Stimulated activated CD4-positive, alpha-beta T cell treated with anti-CD3 and anti-CD28 coated beads, Interleukin-15, amount 100 ng/mL, for 48 hours (primary cell): ENCODE measurements around the gene PDLIM1.

Experiments
- DNase-seq, 2 donors: peaks; one replicate each; pipeline ENCODE4 v3.0.0-alpha.2; 2020; ENCODE audit warnings: low read depth in 2 of 2

The PDLIM1 gene, protein sequence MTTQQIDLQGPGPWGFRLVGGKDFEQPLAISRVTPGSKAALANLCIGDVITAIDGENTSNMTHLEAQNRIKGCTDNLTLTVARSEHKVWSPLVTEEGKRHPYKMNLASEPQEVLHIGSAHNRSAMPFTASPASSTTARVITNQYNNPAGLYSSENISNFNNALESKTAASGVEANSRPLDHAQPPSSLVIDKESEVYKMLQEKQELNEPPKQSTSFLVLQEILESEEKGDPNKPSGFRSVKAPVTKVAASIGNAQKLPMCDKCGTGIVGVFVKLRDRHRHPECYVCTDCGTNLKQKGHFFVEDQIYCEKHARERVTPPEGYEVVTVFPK

DNA sequence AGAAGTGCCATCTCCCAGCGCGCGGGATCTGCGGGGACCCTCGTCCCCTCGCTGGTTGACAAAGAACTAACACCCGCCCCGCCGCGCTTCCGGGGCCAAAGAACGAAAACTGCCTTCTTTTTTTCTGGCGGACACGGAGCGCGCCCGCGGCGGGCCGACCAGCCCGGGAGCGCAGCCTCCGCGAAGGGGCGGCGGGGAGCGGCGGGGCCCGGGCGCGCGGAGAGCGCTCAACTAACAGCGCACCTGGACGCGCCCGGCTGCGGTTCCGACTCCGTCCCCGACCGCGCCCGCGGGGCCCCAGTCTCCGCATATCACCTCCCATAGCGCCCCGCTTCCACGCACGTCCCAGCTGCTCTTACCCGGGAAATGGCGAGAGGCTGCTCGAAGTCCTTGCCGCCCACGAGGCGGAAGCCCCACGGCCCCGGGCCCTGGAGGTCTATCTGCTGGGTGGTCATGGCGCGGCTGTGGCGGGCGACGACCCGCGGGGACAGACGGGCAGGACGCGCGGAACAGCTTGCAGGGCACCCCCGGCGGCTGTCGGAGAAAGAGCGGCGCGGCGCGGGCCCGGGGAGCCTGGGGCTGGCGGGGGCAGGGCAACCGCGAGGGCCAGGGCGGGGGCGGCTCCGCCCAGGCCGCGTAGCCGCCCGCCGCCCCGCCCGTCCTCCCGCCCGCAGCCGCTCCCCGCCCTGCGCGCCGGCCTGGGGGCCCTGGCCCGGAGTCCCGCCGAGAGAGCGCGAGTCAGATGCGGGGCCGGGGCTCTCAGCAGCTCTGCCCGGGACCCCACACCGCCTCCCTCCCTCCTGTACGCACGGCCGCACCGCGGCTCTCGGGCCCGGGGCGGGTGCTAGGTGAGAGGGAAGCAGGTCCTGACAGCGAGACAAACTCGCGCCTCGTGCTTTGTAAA, at the start of gene PDLIM1:
Gene PDLIM1, minus strand, starts transcription at position 543 of the 904 bp plus-strand sequence. Its CDS starts 88 bp downstream, at position 455.
- no peak for DNase-seq

DNA sequence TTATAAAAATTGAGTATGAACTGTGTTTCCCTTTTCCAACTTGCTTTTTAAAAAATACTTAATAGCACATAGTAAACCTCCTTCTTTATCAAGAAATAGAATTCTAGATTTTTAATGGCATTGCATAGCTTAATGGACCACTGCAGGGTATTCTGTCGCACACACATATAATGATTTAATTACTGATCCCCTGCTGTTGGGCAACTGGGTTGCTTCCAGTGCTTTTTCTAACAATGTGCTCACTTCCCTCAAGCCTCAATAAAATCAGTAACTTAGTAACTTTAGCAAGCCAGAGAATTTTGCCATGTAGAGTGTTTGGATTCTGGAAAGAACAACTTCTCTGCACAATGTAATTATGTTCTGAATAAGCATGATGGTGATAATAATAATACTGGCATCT, 49.1 kb upstream of the PDLIM1 start:
- no peak for DNase-seq

DNA sequence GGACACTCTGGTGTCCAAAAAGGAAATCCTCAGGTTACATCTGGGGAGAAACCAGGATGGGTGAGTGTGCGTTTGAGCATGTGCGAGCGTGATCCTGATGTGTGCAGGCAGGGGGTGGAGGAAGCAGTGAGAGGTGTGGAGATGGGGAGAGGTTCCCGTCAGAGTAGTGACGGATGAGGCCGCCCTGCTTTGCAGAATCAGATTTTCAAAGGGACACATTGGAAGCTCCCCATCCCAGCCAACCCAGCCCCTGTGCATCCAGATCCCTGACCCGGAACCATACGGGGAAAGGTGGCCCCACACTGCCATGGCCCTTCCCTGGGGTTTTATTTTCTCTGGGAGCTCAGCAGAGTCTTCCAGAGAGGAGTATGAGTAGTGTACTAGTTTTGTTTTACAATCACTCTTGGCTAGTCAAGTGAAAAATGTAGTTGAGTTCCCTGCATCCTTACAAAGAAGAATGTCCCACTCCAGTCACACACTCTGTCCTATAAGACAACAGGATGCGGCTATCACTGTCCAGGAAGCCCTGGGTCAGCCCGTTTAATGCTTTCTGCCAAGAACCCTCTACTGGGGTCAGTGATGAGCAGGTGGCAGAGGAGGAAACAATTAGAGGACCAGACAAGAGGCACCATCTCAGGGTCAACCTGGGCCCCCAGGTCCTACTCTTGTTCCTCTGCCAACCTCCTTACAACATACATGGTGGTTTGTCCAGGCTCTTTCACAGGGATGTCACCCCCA, 46.8 kb upstream of the PDLIM1 start:
- DNase-seq = no peak

DNA sequence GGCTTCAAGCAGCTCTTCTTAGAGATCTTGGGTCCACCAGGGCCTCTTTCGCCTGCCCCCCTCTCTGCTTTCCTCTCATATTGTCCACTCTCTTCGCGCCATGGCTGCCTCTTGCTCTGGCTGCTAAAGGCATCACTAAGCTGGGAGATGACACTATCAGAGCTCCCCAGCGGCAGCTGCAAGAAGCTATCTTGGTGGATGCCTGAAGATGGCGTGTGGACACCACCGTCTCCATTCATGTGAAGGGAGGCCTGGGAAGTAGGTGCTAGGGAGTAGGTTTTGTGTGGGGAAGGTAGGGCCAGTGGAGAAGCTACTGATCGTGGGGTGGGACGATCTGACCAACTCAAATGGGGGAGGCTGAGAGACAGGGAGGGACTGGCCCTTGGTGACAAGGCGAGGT, 45.9 kb upstream of the PDLIM1 start:
- DNase-seq = no peak

DNA sequence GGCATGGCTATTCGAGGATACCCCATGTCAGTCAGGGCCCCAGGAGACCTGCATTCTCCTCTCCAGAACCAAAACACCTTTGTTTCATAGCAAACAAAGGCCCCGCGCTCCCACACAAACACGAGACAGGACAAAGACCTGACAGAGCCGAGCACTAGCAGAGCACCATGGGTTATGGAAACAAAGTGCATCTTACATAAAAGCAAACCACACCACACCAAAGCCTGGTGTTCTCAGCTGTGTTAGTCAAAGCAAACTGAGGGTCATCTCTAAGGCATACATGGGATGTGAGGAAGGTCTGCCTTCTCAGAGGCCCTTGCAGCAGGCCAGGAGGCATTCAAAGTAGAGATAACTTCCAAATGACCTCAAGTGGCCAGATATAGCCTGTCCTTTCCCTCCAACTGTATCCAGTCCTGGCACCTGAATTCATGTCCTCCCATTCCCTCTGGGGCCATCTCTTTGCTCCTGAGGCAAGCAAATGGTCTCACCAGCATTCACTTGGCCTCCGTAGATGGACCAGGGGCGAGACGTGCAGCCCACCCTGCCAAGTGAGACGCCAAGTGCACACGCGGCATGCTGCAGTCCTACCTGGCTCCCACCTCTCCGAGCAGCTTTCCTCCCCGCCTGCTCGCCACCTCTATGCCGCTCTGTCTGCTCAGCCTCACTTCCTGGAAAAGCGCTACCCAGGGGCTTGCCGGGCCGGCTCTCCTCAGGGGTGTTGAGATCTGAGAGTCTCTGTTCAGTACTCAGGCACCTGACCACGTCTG, 45.3 kb upstream of the PDLIM1 start:
- no peak for DNase-seq

DNA sequence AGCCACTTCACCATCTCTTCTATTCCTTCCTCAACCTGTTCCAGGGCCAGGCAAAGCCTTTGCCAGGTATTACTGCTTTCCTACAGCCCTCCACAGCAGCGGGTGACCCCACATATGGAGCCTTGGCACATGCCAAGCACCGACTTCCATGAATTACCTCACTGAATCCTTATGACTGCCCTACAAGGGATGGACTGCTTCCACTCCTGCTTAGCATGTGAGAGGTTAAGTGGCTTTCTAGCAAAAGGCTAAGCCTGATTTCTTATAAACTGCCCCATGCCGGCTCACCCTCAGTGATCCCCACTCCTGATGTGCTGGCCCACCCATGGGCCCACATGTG, 44.0 kb upstream of the PDLIM1 start:
- DNase-seq = no peak

DNA sequence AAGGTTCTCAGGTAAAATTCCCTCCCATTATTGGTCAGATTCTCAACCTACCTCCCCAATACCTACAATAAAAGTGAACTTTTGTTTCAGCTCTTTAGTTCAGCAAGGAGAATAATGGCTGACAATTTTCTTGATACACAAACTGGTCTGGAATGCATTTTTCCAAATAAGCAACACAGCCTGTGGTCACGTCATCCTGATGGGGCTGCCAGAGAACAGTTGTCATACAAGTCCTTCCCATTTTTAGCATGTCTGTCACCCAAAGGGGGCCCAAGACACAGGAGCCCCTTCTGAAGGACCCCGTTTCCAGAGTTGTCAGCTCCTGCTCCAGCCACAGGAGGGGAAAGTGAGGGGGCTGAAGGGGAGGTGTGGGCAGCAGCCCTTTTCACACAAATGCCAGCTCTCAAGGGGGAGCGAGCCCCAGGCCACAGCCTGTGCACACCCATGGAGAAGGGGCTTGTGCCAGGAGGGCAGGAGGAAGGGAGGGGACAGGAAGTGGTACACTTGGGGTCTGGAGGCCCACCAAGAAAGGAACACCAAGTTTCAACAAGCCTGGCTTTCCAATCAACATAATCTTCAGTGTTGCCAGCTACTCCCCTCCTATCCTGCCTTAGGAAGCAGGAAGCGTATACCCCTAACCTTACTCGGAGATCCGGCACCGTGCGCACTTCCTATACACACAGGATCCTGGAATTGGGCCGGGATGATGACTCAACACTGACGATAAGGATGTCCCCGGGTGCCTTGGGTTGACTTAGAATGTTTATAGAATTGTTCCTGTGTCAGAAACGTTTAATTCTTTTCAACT, 43.4 kb upstream of the PDLIM1 start:
- DNase-seq = no peak

DNA sequence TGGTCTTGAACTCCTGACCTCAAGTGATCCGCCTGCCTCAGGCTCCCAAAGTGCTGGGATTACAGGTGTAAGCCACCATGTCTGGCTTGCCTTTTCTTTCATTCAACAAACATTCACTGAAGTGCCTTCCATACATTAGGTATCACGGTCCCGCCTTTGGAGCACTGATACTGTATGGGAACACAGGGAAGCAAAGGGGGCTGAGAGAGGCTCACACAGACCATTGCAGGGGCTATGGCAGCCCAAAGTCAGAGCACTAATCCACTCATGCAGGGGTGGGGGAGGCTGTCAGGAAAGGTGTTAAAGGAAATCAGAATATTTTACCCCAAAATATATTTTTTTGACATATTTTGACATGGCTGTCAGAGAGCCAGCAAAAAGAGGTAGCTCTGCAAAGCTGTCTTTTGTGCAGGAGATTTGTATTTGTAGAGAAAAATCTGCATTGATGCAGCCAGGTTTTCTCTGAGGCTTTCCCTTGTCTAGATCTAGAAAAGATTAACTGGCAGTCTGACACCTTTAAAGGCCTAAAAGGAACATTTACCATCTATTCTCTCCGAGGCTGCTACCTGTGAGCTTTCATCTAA, 42.0 kb upstream of the PDLIM1 start:
- DNase-seq = no peak

DNA sequence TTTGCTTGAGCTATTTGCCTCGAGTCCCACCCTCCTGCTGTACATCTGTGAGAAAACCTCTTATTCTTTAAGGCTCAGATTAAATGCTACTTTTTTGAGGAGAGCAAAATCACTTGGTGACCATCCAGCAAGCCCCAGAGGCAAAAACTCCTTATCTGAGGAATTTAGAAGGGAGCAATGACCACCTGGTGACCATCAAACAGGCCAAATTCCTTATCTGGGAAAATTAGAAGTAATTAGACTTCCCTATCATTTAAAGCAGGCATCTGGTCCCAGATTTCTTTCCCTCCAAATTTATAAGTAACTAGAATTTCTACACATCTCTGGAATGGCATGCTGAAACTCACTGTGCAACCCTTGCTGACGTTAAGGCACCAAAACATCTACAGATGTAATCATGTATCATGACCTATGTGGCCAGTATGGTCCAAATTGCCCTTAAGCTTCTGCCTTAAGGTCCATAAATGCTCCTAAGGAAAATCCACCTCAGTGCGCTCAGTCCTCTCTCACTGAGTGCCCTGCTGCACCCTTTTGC, 40.9 kb upstream of the PDLIM1 start:
- no peak for DNase-seq

DNA sequence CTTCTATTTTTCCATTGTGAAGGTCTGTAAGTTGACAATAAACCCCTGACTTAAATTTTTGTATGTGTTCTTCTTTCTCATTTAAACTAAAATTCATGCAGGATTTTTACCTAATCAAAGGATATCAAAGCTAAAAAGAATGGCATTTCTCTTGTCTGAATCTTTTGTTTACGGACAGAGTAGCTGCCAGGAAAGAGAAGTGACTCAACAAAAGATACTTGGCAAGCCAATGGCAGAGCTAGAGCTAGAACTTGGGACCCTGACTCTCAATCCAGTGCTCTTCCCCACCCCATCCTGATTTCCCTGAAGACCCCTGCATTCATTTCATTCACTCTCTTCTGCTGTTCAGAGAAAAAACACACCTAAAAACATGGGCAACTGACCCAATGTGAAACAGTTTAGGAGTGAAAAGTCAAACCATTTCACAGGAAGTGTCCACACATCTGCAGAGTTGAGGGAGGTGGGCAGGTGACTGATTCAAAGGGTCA, 40.2 kb upstream of the PDLIM1 start:
- no peak for DNase-seq

DNA sequence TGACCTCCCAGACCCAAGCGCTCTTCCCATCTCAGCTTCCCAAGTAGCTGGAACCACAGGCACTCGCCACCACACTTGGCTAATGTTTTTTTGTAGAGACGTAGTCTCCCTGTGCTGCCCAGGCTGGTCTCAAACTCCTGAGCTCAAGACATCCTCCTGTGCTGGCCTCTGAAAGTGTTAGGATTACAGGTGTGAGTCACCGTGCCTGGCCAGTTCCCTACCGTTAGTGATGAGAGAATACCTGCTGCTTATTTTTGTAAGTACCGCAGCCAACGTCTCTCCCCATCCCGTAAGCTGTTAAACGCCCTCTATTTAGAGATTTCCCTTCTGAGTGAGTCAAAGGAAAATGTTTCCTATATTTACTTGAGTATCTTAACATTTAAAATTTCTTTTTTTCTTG, 38.5 kb upstream of the PDLIM1 start:
- no peak for DNase-seq

DNA sequence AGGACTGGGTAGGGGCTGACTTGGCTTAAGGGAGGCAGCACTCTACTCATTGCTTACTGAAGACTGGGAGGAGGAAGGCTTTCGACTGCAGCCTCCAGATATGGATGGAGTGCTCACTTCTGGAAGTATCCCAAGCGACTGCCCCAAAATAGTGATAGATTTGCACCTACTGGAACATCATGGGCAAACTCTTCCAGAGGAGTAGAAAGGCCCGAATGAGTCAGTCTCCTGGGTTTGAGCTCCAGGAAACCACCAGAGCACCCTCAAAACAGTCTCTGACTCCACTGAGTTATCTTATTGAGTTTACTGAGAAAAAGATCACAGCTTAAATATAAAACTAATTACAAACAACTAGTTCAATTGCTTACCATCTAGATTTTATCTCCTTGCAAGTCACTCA, 37.2 kb upstream of the PDLIM1 start:
- no peak for DNase-seq

DNA sequence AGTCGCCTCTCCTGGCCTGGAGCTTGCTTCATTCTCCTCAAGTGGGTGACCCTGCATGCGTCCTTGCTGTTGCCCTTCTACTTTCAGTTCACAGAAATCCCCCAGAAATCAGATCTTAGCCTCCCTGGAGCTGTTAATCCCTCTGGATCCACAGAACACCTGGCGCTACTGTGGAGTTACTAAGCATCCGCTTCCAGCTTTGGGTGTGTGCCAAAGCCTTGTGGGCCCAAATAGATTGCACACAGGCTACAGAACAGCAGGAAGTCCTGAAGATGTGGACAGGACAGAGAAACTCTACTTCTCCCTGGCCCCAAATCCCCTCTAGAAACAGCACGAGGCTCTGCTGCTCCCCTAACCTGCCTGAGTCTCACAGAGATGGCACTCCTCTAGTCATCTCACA, 36.6 kb upstream of the PDLIM1 start:
- no peak for DNase-seq

DNA sequence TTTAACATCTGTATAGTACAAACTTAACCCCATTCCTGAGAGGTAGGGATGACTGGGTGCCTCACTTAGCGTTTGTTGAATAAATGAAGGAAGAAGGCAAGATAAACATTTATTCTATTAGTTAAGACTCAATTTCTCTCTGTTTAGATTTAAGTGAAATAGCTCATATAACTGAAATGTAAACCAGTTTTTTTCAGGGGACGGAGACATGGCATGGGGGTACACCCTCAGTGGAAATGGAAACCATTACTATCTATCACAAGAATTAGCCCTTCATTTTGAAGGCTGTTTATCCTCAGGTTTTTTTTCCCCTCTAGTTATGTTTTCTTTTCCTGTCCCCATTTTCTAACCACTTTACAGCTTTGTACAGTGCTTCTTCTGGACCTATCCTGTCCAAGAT, 35.6 kb upstream of the PDLIM1 start:
- no peak for DNase-seq

DNA sequence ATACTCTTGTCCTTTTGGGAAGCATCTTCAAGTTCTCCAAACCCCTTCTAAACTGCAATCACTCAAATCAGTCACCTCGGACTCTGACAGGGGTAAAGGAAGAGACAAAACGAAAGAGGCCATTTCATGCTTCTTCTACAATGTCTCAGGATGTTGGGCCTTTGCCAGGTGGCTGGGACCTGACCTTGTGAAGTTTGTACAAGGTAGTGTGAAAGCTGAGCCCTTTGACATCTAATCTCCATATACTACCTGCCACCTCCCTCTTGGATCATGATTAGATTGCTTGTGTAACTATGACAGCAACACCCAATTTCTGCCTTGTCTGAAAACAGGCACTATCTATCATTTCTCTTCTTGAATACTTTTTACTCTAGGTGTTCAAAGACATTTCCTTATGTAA, 35.1 kb upstream of the PDLIM1 start:
- DNase-seq = no peak

DNA sequence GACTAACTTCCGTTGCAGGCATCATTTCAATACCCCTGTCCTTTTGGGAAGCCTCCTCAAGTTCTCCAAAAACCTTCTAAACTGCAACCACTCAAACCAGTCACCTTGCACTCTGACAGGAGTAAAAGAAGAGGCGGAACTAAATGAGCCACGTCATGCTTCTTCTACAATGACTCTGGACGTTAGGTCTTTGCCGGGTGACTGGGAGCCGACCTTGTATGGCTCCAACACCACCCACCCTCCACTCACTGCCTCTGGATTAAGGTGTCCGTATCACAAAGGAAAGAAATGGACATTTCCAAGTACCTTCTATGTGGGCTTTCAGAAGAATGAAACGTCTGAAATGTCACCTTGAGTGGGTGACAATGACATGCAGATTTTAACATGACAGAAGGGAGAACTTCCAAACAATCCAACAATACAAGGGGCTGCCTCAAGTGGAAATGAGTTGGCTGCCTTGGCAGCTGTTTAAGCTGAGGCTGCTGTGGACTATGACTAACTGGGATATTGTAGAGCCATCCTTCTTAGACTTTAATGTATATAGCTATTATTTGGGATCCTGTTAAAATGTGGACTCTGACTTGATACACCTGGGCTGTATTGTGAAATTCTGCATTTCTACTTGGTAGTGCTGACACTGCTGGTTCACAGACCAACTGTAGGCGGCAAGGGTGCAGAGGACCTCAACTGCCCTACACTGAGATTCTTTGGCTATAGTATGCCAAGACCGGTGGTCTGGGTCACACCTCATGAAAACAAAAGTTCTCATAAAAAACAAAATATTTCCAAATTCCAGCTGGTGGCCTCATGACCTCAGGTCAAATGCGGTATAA, 33.8 kb upstream of the PDLIM1 start:
- no peak for DNase-seq

DNA sequence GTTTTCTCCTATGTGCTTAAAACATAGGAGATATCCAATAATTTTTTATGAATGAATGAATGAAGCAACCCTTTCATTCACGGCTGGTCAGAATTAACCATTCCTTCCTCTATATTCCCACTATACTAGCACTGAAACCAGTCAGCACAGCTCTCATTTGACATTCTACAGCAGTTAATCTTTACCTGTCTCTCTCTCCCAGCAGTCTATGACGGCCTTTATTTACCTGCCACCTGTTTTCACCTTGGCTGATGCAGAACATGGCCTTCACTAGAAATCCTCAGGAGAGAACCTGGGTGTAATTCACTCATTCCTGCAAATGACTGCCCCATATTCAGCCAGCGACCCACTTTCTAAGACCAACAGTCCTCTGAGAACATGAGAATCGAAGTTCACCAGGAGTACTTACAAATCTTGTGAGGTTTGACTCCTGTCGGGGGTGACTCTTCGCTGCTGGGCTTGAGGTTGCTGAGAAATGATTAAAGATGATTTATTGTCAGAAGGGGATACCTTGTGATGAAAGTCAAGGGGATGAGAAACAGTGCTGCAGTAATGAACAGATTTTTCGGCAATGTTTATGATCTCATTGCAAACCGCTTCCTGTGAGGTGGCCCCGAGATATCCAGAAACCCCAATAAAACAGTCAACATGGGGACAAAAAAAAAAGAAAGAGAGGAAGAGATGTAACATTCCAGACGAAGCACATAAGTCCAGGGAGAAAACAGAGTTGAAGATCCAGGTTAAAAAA, 30.9 kb upstream of the PDLIM1 start:
- DNase-seq = no peak

DNA sequence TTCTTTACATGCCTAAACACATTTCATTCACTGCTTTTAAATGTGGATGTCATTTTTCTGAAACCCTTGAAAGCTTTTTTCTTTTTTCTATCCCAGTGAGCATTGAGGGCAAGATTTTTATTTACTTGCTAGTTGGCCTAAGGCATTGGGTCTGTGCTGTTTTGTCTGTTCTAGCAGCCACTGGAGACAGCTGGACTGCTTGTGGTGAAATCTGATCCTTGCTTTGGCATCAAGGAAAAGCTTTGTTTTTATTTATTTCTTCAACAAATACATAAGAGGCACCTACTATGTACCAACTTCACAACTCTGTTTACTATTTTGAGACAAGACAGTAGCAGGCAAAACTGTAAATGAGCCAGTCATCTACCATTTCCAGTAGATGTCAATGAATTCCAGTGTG, 28.4 kb upstream of the PDLIM1 start:
- no peak for DNase-seq
